H9 (cell line): Measurements from ENCODE around the gene ZNF292. TPM values are rescaled to one million over a fixed set of nuclear protein-coding genes. Genes with fewer than 3 reads are reported as not detected.

Source experiments
- DNase-seq: peaks from one replicate; pipeline ENCODE4 v3.0.0-alpha.2; 2017
- H2AFZ ChIP-seq: one replicate; pipeline ENCODE4 v1.6.1; 2013; ENCODE audit warnings: mild to moderate bottlenecking, low read length, control low read depth, moderate library complexity
- H2AK5ac ChIP-seq: 2 replicates; pipeline ENCODE4 v1.6.1; 2013; ENCODE audit warnings: low read length, control low read depth, mixed read lengths; ENCODE audit not compliant: insufficient read length
- H2BK120ac ChIP-seq: one replicate; pipeline ENCODE4 v1.6.1; 2013; ENCODE audit warnings: low read depth, mild to moderate bottlenecking, low read length, control low read depth, inconsistent platforms; ENCODE audit not compliant: poor library complexity, severe bottlenecking
- H2BK12ac ChIP-seq: 2 replicates; pipeline ENCODE4 v1.6.1; 2013; ENCODE audit warnings: low read length, control low read depth, mixed read lengths, low read depth; ENCODE audit not compliant: insufficient read length
- H2BK15ac ChIP-seq: 2 replicates; pipeline ENCODE4 v1.6.1; 2013; ENCODE audit warnings: low read depth, low read length, control low read depth
- H2BK20ac ChIP-seq: one replicate; pipeline ENCODE4 v1.6.1; 2013; ENCODE audit warnings: low read depth, mild to moderate bottlenecking, low read length, control low read depth, inconsistent platforms; ENCODE audit not compliant: poor library complexity, severe bottlenecking
- H2BK5ac ChIP-seq: 2 replicates; pipeline ENCODE4 v1.6.1; 2013; ENCODE audit warnings: low read length, control low read depth, mixed read lengths; ENCODE audit not compliant: insufficient read length
- H3K14ac ChIP-seq: 2 replicates; pipeline ENCODE4 v1.6.1; 2013; ENCODE audit warnings: low read length, control low read depth; ENCODE audit not compliant: insufficient read depth
- H3K18ac ChIP-seq: 2 replicates; pipeline ENCODE4 v1.6.1; 2013; ENCODE audit warnings: low read depth, mild to moderate bottlenecking, mixed read lengths, low read length, control low read depth; ENCODE audit not compliant: insufficient read length
- H3K23ac ChIP-seq: 2 replicates; pipeline ENCODE4 v1.6.1; 2013; ENCODE audit warnings: low read length, control low read depth, mixed read lengths, low read depth; ENCODE audit not compliant: insufficient read length
- H3K23me2 ChIP-seq: 2 replicates; pipeline ENCODE4 v1.6.1; 2013; ENCODE audit warnings: low read depth, mild to moderate bottlenecking, mixed read lengths, low read length, control low read depth; ENCODE audit not compliant: insufficient read length, poor library complexity, severe bottlenecking
- H3K27ac ChIP-seq: 2 replicates; pipeline ENCODE4 v1.5.1; 2013; ENCODE audit warnings: low read length, control low read depth, mixed read lengths, low read depth; ENCODE audit not compliant: insufficient read length
- H3K27me3 ChIP-seq: 2 replicates; pipeline ENCODE4 v1.6.1; 2013; ENCODE audit warnings: low read length, control low read depth, inconsistent platforms; ENCODE audit not compliant: insufficient read depth
- H3K4ac ChIP-seq: 2 replicates; pipeline ENCODE4 v1.6.1; 2013; ENCODE audit warnings: low read depth, mild to moderate bottlenecking, control low read depth, inconsistent platforms, low read length, moderate library complexity
- H3K4me1 ChIP-seq: 2 replicates; pipeline ENCODE4 v1.6.1; 2013; ENCODE audit warnings: low read length, control low read depth, inconsistent platforms; ENCODE audit not compliant: insufficient read depth
- H3K4me2 ChIP-seq: 2 replicates; pipeline ENCODE4 v1.6.1; 2013; ENCODE audit warnings: low read length, control low read depth, mixed read lengths; ENCODE audit not compliant: insufficient read length, insufficient read depth
- H3K56ac ChIP-seq: 2 replicates; pipeline ENCODE4 v1.6.1; 2013; ENCODE audit warnings: low read depth, mild to moderate bottlenecking, mixed read lengths, low read length, control low read depth; ENCODE audit not compliant: insufficient read length
- H3K79me1 ChIP-seq: 2 replicates; pipeline ENCODE4 v1.6.1; 2013; ENCODE audit warnings: low read depth, mild to moderate bottlenecking, moderate library complexity, low read length, control low read depth, inconsistent platforms; ENCODE audit not compliant: insufficient read depth, poor library complexity, severe bottlenecking
- H3K79me2 ChIP-seq: 2 replicates; pipeline ENCODE4 v1.6.1; 2013; ENCODE audit warnings: low read length, control low read depth, inconsistent platforms; ENCODE audit not compliant: insufficient read depth
- H3K9ac ChIP-seq: 2 replicates; pipeline ENCODE4 v1.6.1; 2013; ENCODE audit warnings: low read length, control low read depth, mixed read lengths; ENCODE audit not compliant: insufficient read length; ENCODE audit errors: extremely low read depth
- H3K9me3 ChIP-seq: one replicate; pipeline ENCODE4 v1.6.1; 2013; ENCODE audit warnings: low read depth, low read length, inconsistent platforms; ENCODE audit not compliant: control insufficient read depth
- H3T11ph ChIP-seq: one replicate; pipeline ENCODE4 v1.6.1; 2013; ENCODE audit warnings: mild to moderate bottlenecking, low read length, control low read depth, inconsistent platforms
- H4K20me1 ChIP-seq: one replicate; pipeline ENCODE4 v1.6.1; 2013; ENCODE audit not compliant: control insufficient read depth, insufficient read length, insufficient read depth
- H4K5ac ChIP-seq: 2 replicates; pipeline ENCODE4 v1.6.1; 2013; ENCODE audit warnings: low read depth, mild to moderate bottlenecking, mixed read lengths, low read length, control low read depth; ENCODE audit not compliant: insufficient read length
- H4K8ac ChIP-seq: replicated peaks from 2 replicates; pipeline ENCODE4 v1.6.1; 2013; ENCODE audit warnings: low read length, control low read depth, mixed read lengths, low read depth; ENCODE audit not compliant: insufficient read length
- H4K91ac ChIP-seq: 2 replicates; pipeline ENCODE4 v1.6.1; 2013; ENCODE audit warnings: low read depth, mild to moderate bottlenecking, moderate library complexity, mixed read lengths, low read length, control low read depth; ENCODE audit not compliant: insufficient read length
- H3K27ac Mint-ChIP-seq, 3 experiments: 2 replicates in 2 of 3; 3 replicates in 1 of 3; pipeline ENCODE4 v1.8.0; 2020 to 2021; ENCODE audit warnings: mixed read lengths in 3 of 3, mild to moderate bottlenecking in 1 of 3, moderate library complexity in 1 of 3
- H3K27me3 Mint-ChIP-seq: 2 replicates; pipeline ENCODE4 v1.8.0; 2021; ENCODE audit warnings: low read depth, mild to moderate bottlenecking, moderate library complexity, mixed read lengths
- H3K36me3 Mint-ChIP-seq, 3 experiments: 2 replicates in 2 of 3; 3 replicates in 1 of 3; pipeline ENCODE4 v1.8.0; 2020 to 2021; ENCODE audit warnings: low read depth in 3 of 3, mixed read lengths in 3 of 3; ENCODE audit not compliant: insufficient read depth in 1 of 3
- H3K4me1 Mint-ChIP-seq, 2 experiments: 2 replicates each; pipeline ENCODE4 v1.8.0; 2020; ENCODE audit warnings: mixed read lengths in 2 of 2
- H3K4me3 Mint-ChIP-seq, 2 experiments: 2 replicates in 1 of 2; 3 replicates in 1 of 2; pipeline ENCODE4 v1.8.0; 2020 to 2021; ENCODE audit warnings: mild to moderate bottlenecking in 2 of 2, mixed read lengths in 2 of 2, moderate library complexity in 1 of 2
- H3K9me3 Mint-ChIP-seq, 2 experiments: 2 replicates in 1 of 2; 3 replicates in 1 of 2; pipeline ENCODE4 v1.8.0; 2020; ENCODE audit warnings: mild to moderate bottlenecking in 2 of 2, mixed read lengths in 2 of 2, moderate library complexity in 1 of 2
- CTCF ChIP-seq: fragments of 200-600 bp; sonication (generic); conservative IDR thresholded peaks from 3 replicates; pipeline ENCODE4 v1.8.0; 2021; ENCODE audit warnings: antibody characterized with exemption, mild to moderate bottlenecking
- WGBS: extraction: QIAGEN DNeasy Blood & Tissue Kit; methylation state at CpG from one replicate; pipeline ENCODE4 v1.1.7; 2013; ENCODE audit warnings: missing lambda C conversion rate, low lambda C conversion rate, mixed read lengths; ENCODE audit not compliant: insufficient read length; ENCODE audit errors: extremely low coverage; 5-methylcytosine and 5-hydroxymethylcytosine counted together
- total RNA-seq: library from RNA; stranded (reverse); gene quantifications from 2 replicates; pipeline ENCODE4 v1.2.1, GENCODE V29; 2021

The ZNF292 gene
- total RNA-seq, 1 experiment from 2014 or later = 38.7 TPM

- Mint-ChIP-seq H3K27ac (no peak overlapping the region), H3K36me3 (peaks cover 57 to 82% (median 81%) of the 10 kb centered on the region in 3 experiments), H3K27me3 (no peaks in the 10 kb centered on the region), H3K4me3 (no peak overlapping the region), H3K4me1 (peaks cover 3 to 4% of the 10 kb centered on the region in 2 experiments; a peak in 3 of 4 replicates), H3K9me3 (peaks cover 6 to 50% of the 10 kb centered on the region in 2 experiments)
- no peaks in the 10 kb centered on the region for H4K20me1 ChIP-seq
- no peak overlapping the region for H2BK15ac ChIP-seq
- no peak overlapping the region for H3K27ac ChIP-seq
- H3K79me2 ChIP-seq = no peaks in the 10 kb centered on the region
- H4K5ac ChIP-seq = no peak overlapping the region
- H2BK20ac ChIP-seq = no peak overlapping the region
- no peak for DNase-seq
- H2AK5ac ChIP-seq = no peak overlapping the region
- H2AFZ ChIP-seq = no peak overlapping the region
- no peak overlapping the region for H2BK5ac ChIP-seq
- no peak overlapping the region for H3K56ac ChIP-seq
- no CpG with 5 or more reads among the region's 7 CpGs for WGBS
- H3K18ac ChIP-seq = no peak overlapping the region
- no peak overlapping the region for H3K4me2 ChIP-seq
- no peak overlapping the region for H2BK120ac ChIP-seq
- H2BK12ac ChIP-seq = no peak overlapping the region
- no peak overlapping the region for H3K9ac ChIP-seq
- no peak overlapping the region for H4K91ac ChIP-seq
- H3K79me1 ChIP-seq = no peaks in the 10 kb centered on the region
- H4K8ac ChIP-seq = no peak overlapping the region
- no peaks in the 10 kb centered on the region for H3K9me3 ChIP-seq
- TF ChIP-seq CTCF = no peak
- H3K4ac ChIP-seq = no peak overlapping the region
- H3K14ac ChIP-seq = no peak overlapping the region
- H3K23me2 ChIP-seq = no peaks in the 10 kb centered on the region
- H3K27me3 ChIP-seq = no peaks in the 10 kb centered on the region
- no peak overlapping the region for H3T11ph ChIP-seq
- H3K23ac ChIP-seq = no peak overlapping the region
- H3K4me1 ChIP-seq = no peaks in the 10 kb centered on the region; the same call in 1 of the 2 replicates
Measured at GRCh38 chr6:87257975-87258374, 102.6 kb downstream of the ZNF292 start.
